ENCODE results near the gene DPF1. TPM values are rescaled to one million over a fixed set of nuclear protein-coding genes. Genes with fewer than 3 reads are reported as not detected.

Gene DPF1
- total and polyA plus RNA-seq, 2 experiments from 2014 or later, result 6.5 to 7.8 TPM

GRCh38 chr19:38163419-38164290 is 60.4 kb downstream of the DPF1 start:
- H3K4me3 ChIP-seq, result no peak overlapping the region
- no peaks in the 10 kb centered on the region for H3K4me1 ChIP-seq (ENCODE audit: low read depth)
- H3K27me3 ChIP-seq, result no peaks in the 10 kb centered on the region
- no peaks in the 10 kb centered on the region for H3K9me3 ChIP-seq (ENCODE audit: low read depth)
- DNase-seq (ENCODE audit: low read depth in 1 of 2, low spot score in 1 of 2), result no peak
- peaks cover 11% of the 10 kb centered on the region for H3K36me3 ChIP-seq
- no peak overlapping the region for H3K27ac ChIP-seq
- no peak for TF ChIP-seq CTCF (IDR thresholded peaks at IDR 0.05; ENCODE audit: low read depth, low read length)

- Histone ChIP-seq H3K9me3 (ENCODE audit: low read depth) (no peaks in the 10 kb centered on the region), H3K4me1 (ENCODE audit: low read depth) (no peaks in the 10 kb centered on the region), H3K27ac (no peak overlapping the region), H3K4me3 (no peak overlapping the region), H3K27me3 (no peaks in the 10 kb centered on the region), H3K36me3 (peaks cover 11% of the 10 kb centered on the region)
- no peak for DNase-seq (ENCODE audit: low read depth in 1 of 2, low spot score in 1 of 2)
- no peak for TF ChIP-seq CTCF (IDR thresholded peaks at IDR 0.05; ENCODE audit: low read depth, low read length)
Measured at GRCh38 chr19:38162632-38163031, 61.4 kb downstream of the DPF1 start.

GRCh38 chr19:38162094-38162493 is 61.9 kb downstream of the DPF1 start:
- no peak overlapping the region for H3K27ac ChIP-seq
- no peak for DNase-seq (ENCODE audit: low read depth in 1 of 2, low spot score in 1 of 2)
- no peaks in the 10 kb centered on the region for H3K27me3 ChIP-seq
- H3K4me3 ChIP-seq, result no peak overlapping the region
- peaks cover 11% of the 10 kb centered on the region for H3K36me3 ChIP-seq
- no peaks in the 10 kb centered on the region for H3K9me3 ChIP-seq (ENCODE audit: low read depth)
- TF ChIP-seq CTCF (IDR thresholded peaks at IDR 0.05; ENCODE audit: low read depth, low read length), result no peak
- no peaks in the 10 kb centered on the region for H3K4me1 ChIP-seq (ENCODE audit: low read depth)

Other genes with a start within 250 kb of the DPF1 start
- 6.7 and 12.8 TPM in 2 replicates for gene PPP1R14A, start 32.2 kb upstream of the DPF1 start, total RNA-seq
- 23.6 and 56.4 TPM in 2 replicates for gene PPP1R14A, start 32.2 kb upstream of the DPF1 start, polyA plus RNA-seq
- 420 and 443 TPM in 2 replicates for gene SPINT2, start 40.4 kb upstream of the DPF1 start, total RNA-seq
- 455 and 606 TPM in 2 replicates for gene SPINT2, start 40.4 kb upstream of the DPF1 start, polyA plus RNA-seq
- gene C19orf33, start 80.0 kb upstream of the DPF1 start, total RNA-seq, result 0.49 and 0.77 TPM in 2 replicates
- gene C19orf33, start 80.0 kb upstream of the DPF1 start, polyA plus RNA-seq, result 0.87 and 2.7 TPM in 2 replicates
- gene YIF1B, start 91.7 kb upstream of the DPF1 start, total RNA-seq, result 61.5 and 90.2 TPM in 2 replicates
- gene YIF1B, start 91.7 kb upstream of the DPF1 start, polyA plus RNA-seq, result 129 and 140 TPM in 2 replicates
- gene KCNK6, start 95.6 kb upstream of the DPF1 start, total RNA-seq, result 1.5 and 1.8 TPM in 2 replicates
- gene KCNK6, start 95.6 kb upstream of the DPF1 start, polyA plus RNA-seq, result 1.5 and 2.4 TPM in 2 replicates
- 2.7 and 11.6 TPM in 2 replicates for gene CATSPERG, start 111.6 kb upstream of the DPF1 start, total RNA-seq
- gene CATSPERG, start 111.6 kb upstream of the DPF1 start, polyA plus RNA-seq, result 4.2 and 4.6 TPM in 2 replicates
- 233 and 312 TPM in 2 replicates for gene PSMD8, start 150.3 kb upstream of the DPF1 start, total RNA-seq
- gene PSMD8, start 150.3 kb upstream of the DPF1 start, polyA plus RNA-seq, result 303 and 306 TPM in 2 replicates
- 0.98 and 5.8 TPM in 2 replicates for gene GGN, start 163.8 kb upstream of the DPF1 start, total RNA-seq
- gene GGN, start 163.8 kb upstream of the DPF1 start, polyA plus RNA-seq, result 1.2 and 3.4 TPM in 2 replicates
- 1.8 and 2.6 TPM in 2 replicates for gene SPRED3, start 164.5 kb upstream of the DPF1 start, total RNA-seq
- gene SPRED3, start 164.5 kb upstream of the DPF1 start, polyA plus RNA-seq, result 1.2 and 1.3 TPM in 2 replicates
- gene FAM98C, start 178.9 kb upstream of the DPF1 start, total RNA-seq, result 25.6 and 35.3 TPM in 2 replicates
- 20.0 and 20.8 TPM in 2 replicates for gene FAM98C, start 178.9 kb upstream of the DPF1 start, polyA plus RNA-seq
- 0.80 TPM in 1 of 2 replicates, not detected in the other for gene RASGRP4, start 202.0 kb upstream of the DPF1 start, total RNA-seq
- 0.35 TPM in 1 of 2 replicates, not detected in the other for gene RASGRP4, start 202.0 kb upstream of the DPF1 start, polyA plus RNA-seq
- 4.9 and 12.8 TPM in 2 replicates for gene RYR1, start 209.5 kb upstream of the DPF1 start, total RNA-seq
- 0.71 and 3.5 TPM in 2 replicates for gene RYR1, start 209.5 kb upstream of the DPF1 start, polyA plus RNA-seq

Measured in cardiac muscle cell (in vitro differentiated cells and primary cell).